SK-N-MC (cell line): ENCODE data around the gene DIAPH3.

Source experiments
- EZH2 ChIP-seq: fragments of 200-600 bp; sonication (generic); IDR thresholded peaks from one replicate; pipeline ENCODE4 v1.6.1; 2017; ENCODE audit warnings: antibody characterized with exemption
- FOXP2 ChIP-seq: optimal IDR thresholded peaks from 2 replicates; pipeline ENCODE3; 2011; ENCODE audit warnings: mild to moderate bottlenecking, moderate library complexity; ENCODE audit not compliant: insufficient read depth; ENCODE audit errors: extremely low read length, control extremely low read depth
- POLR2AphosphoS5 ChIP-seq: IDR thresholded peaks from 2 replicates; pipeline ENCODE4 v1.6.1; 2012; ENCODE audit warnings: mild to moderate bottlenecking, low read depth, low read length, borderline replicate concordance

GRCh38 chr13:60134376-60134775 is 29.4 kb downstream of the DIAPH3 start:
- TF ChIP-seq POLR2AphosphoS5 (no peak), EZH2 (no peak), FOXP2 (no peak)
